Measurements from ENCODE around the gene IL7R. TPM values are rescaled to one million over a fixed set of nuclear protein-coding genes. Genes with fewer than 3 reads are reported as not detected.

The IL7R gene
- total and polyA plus RNA-seq, 2 of the 13 experiments (the other 11 are each of a cell fraction or from before 2014, with no cell fraction given), result not detected

GRCh38 chr5:35877655-35878054, 21.0 kb downstream of the IL7R start (continued):
- TF ChIP-seq FOXO1 (CRISPR knock-in tag; IDR thresholded peaks at IDR 0.05), result no peak
- no peak for TF ChIP-seq CBX2 (IDR thresholded peaks at IDR 0.05; ENCODE audit: low read depth, low read length)
- TF ChIP-seq CBX2 (CRISPR knock-in tag; IDR thresholded peaks at IDR 0.05; ENCODE audit: low read depth), result no peak
- no peak for TF ChIP-seq ZNF556 (CRISPR knock-in tag; IDR thresholded peaks at IDR 0.05; ENCODE audit: borderline replicate concordance)
- TF ChIP-seq ZNF766 (CRISPR knock-in tag; IDR thresholded peaks at IDR 0.05; ENCODE audit: borderline replicate concordance), result no peak
- no peak for TF ChIP-seq ZNF687 (CRISPR knock-in tag; IDR thresholded peaks at IDR 0.05)
- no peak for TF ChIP-seq ZFAT (CRISPR knock-in tag; conservative IDR thresholded peaks at IDR 0.05)
- TF ChIP-seq NFIC (IDR thresholded peaks at IDR 0.05; ENCODE audit: low read length), result no peak
- no peak for TF ChIP-seq ZBTB7B (CRISPR knock-in tag; IDR thresholded peaks at IDR 0.05)

- no TSS peak for BruUV-seq (replicated peaks)
- H3K36me3 ChIP-seq (replicated peaks in 1 of 2; ENCODE audit: control insufficient read depth in 1 of 2, insufficient read depth in 2 of 2, low read length in 2 of 2), result no peaks in the 10 kb centered on the region
- H3K4me3 ChIP-seq (replicated peaks in 1 of 3; ENCODE audit: insufficient read depth in 1 of 3, low read depth in 2 of 3, low read length in 3 of 3), result no peak overlapping the region
- no peak for DNase-seq (ENCODE audit: low spot score)
- no peak overlapping the region for H3K4me2 ChIP-seq (ENCODE audit: low read depth, low read length)
- in situ Hi-C loops (cut with HindIII; ENCODE audit: extremely low pct_ligation_motif_present, low pct_unique_long_range_greater_than_20kb), result no loop called here
- ChIA-PET CTCF (ENCODE audit: low intra/inter-chr PET ratio, low total read pairs) (no interaction called here), POLR2A (no interaction called here)
- FAIRE-seq, result no peak
- no peaks in the 10 kb centered on the region for H3K9me3 ChIP-seq (ENCODE audit: low read length)
- H3K79me2 ChIP-seq (ENCODE audit: insufficient read depth, low read length), result no peaks in the 10 kb centered on the region
- no peaks in the 10 kb centered on the region for H3K27me3 ChIP-seq (ENCODE audit: control insufficient read depth in 1 of 2, insufficient read depth in 2 of 2, low read length in 2 of 2)
- no peaks in the 10 kb centered on the region for H4K20me1 ChIP-seq (ENCODE audit: insufficient read depth, low read length)
- H3K27ac ChIP-seq (ENCODE audit: extremely low read length, insufficient read depth, low read length), result no peak overlapping the region
- H2AFZ ChIP-seq (ENCODE audit: low read length), result no peak overlapping the region
- ATAC-seq, result no peak
- intact Hi-C loops (cut with micrococcal nuclease; ENCODE audit: unreplicated experiment), result no loop called here
- H3K9ac ChIP-seq (ENCODE audit: insufficient read depth, low read depth, low read length), result no peak overlapping the region
- H3K4me1 ChIP-seq (ENCODE audit: insufficient read depth, low read length), result no peaks in the 10 kb centered on the region
- TF ChIP-seq SKIL (CRISPR knock-in tag; IDR thresholded peaks at IDR 0.05; ENCODE audit: borderline replicate concordance) (no peak), FOXJ3 (CRISPR knock-in tag; IDR thresholded peaks at IDR 0.05; ENCODE audit: borderline replicate concordance) (no peak), BATF2 (CRISPR knock-in tag; IDR thresholded peaks at IDR 0.05) (no peak), ZNF484 (CRISPR knock-in tag; IDR thresholded peaks at IDR 0.05; ENCODE audit: borderline replicate concordance, low read depth) (no peak), SMAD1 (CRISPR knock-in tag; IDR thresholded peaks at IDR 0.05; ENCODE audit: borderline replicate concordance, low read depth) (no peak), RFX3 (CRISPR knock-in tag; IDR thresholded peaks at IDR 0.05) (no peak), SRF (IDR thresholded peaks at IDR 0.05; ENCODE audit: low read depth, low read length) (no peak), ZMYM3 (CRISPR knock-in tag; IDR thresholded peaks at IDR 0.05) (no peak), ZNF383 (CRISPR knock-in tag; IDR thresholded peaks at IDR 0.05; ENCODE audit: borderline replicate concordance) (no peak)
These were observed 21.4 kb downstream of the IL7R start for GRCh38 chr5:35878079-35878478.

Data from HepG2 (cell line).